Measurements from ENCODE around the gene MARK1. TPM values are rescaled to one million over a fixed set of nuclear protein-coding genes. Genes with fewer than 3 reads are reported as not detected.

MARK1 gene
- total and polyA plus RNA-seq, 2 donors (not counting 1 experiment from before 2014, with no cell fraction given): 0.99 to 1.1 TPM

- no peaks in the 10 kb centered on the region for H3K36me3 ChIP-seq (ENCODE audit: control insufficient read depth, insufficient read depth, low read length)
- no peaks in the 10 kb centered on the region for H3K4me1 ChIP-seq (ENCODE audit: control insufficient read depth, extremely low read depth, insufficient read depth, low read length)
- H3K79me2 ChIP-seq (ENCODE audit: control insufficient read depth, insufficient read depth, low read length): no peaks in the 10 kb centered on the region
- no peak within 1 kb of the TSS for H3K9ac ChIP-seq (ENCODE audit: insufficient read depth, low read length)
- H2AFZ ChIP-seq (ENCODE audit: low read length): peak within 1 kb of the TSS; percentile 70
- H3K27ac ChIP-seq (ENCODE audit: insufficient read depth, low read length): no peak within 1 kb of the TSS
- H3K9me3 ChIP-seq (ENCODE audit: control insufficient read depth, insufficient read depth, low read depth, low read length): no peaks in the 10 kb centered on the region
- H3K4me2 ChIP-seq (ENCODE audit: extremely low read depth, insufficient read depth, low read length): peak within 1 kb of the TSS; percentile 89
- peak within 1 kb of the TSS; percentile 47 to 69 (median 58) for H3K4me3 ChIP-seq (replicated peaks in 1 of 4; ENCODE audit: control extremely low read depth in 1 of 4, insufficient read depth in 1 of 4, low read depth in 3 of 4, low read length in 4 of 4)
- DNase-seq (ENCODE audit: low read depth in 2 of 2): peak; percentile 17 to 47
- no peaks in the 10 kb centered on the region for H4K20me1 ChIP-seq (ENCODE audit: control insufficient read depth, extremely low read depth, insufficient read depth, low read length)
- H3K27me3 ChIP-seq (ENCODE audit: control insufficient read depth, insufficient read depth, low read length): peaks cover 7% of the 10 kb centered on the region
- TF ChIP-seq, protein P1, sequence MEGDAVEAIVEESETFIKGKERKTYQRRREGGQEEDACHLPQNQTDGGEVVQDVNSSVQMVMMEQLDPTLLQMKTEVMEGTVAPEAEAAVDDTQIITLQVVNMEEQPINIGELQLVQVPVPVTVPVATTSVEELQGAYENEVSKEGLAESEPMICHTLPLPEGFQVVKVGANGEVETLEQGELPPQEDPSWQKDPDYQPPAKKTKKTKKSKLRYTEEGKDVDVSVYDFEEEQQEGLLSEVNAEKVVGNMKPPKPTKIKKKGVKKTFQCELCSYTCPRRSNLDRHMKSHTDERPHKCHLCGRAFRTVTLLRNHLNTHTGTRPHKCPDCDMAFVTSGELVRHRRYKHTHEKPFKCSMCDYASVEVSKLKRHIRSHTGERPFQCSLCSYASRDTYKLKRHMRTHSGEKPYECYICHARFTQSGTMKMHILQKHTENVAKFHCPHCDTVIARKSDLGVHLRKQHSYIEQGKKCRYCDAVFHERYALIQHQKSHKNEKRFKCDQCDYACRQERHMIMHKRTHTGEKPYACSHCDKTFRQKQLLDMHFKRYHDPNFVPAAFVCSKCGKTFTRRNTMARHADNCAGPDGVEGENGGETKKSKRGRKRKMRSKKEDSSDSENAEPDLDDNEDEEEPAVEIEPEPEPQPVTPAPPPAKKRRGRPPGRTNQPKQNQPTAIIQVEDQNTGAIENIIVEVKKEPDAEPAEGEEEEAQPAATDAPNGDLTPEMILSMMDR (conservative IDR thresholded peaks at IDR 0.05 in 1 of 2, IDR thresholded peaks at IDR 0.05 in 1 of 2; ENCODE audit: low read depth in 1 of 2, low read length in 2 of 2): peak; percentile 63 to 76
- TF ChIP-seq EZH2 (IDR thresholded peaks at IDR 0.05; ENCODE audit: low read length, missing control alignments): no peak
These were observed 162.5 kb downstream of the MARK1 start, which contains the start of gene C1orf115 for GRCh38 chr1:220690140-220691052. Gene C1orf115, plus strand, starts transcription at chr1:220690363. Its CDS starts 40 bp downstream, at chr1:220690403.

DNA sequence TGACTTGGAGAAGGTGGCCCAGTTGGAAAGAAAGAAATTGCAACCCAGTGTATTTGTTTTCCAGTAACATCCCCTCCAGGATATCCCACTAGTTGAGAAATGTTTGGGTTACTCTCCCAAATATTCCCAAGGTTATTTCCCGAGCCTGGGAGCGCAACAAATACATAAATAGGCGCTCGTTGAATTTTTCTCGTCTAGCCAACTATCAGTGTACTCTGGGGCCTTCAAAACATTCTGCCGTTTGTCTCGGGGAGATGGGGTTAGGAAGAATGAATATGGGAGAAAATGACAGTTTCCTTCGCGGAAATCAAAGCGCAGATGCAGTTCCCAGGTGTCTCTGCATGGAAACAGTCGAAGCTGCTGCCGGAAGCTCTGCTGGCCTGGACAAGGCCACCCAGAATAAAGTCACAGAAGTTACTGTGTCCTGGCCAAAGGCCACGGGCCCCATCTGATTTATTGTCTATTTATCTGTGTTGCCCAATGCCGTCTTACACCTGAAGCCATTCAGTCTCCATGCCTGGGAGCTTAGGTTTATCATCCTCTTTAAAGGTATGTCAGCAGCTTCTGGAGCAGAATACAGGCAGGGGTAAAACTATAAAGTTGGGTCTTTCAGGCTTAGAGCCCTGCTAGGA lies 163.2 kb downstream of the MARK1 start:
- Histone ChIP-seq H3K9ac (ENCODE audit: insufficient read depth, low read length) (no peak overlapping the region), H3K27me3 (ENCODE audit: control insufficient read depth, insufficient read depth, low read length) (peaks cover 8% of the 10 kb centered on the region), H3K79me2 (ENCODE audit: control insufficient read depth, insufficient read depth, low read length) (no peaks in the 10 kb centered on the region), H3K27ac (ENCODE audit: insufficient read depth, low read length) (no peak overlapping the region), H4K20me1 (ENCODE audit: control insufficient read depth, extremely low read depth, insufficient read depth, low read length) (no peaks in the 10 kb centered on the region), H2AFZ (ENCODE audit: low read length) (no peak overlapping the region), H3K36me3 (ENCODE audit: control insufficient read depth, insufficient read depth, low read length) (no peaks in the 10 kb centered on the region), H3K4me2 (ENCODE audit: extremely low read depth, insufficient read depth, low read length) (no peak overlapping the region), H3K4me3 (replicated peaks in 1 of 4; ENCODE audit: control extremely low read depth in 1 of 4, insufficient read depth in 1 of 4, low read depth in 3 of 4, low read length in 4 of 4) (peak overlapping the region in 2 of 4 experiments; percentile 42 to 62), H3K4me1 (ENCODE audit: control insufficient read depth, extremely low read depth, insufficient read depth, low read length) (no peaks in the 10 kb centered on the region), H3K9me3 (ENCODE audit: control insufficient read depth, insufficient read depth, low read depth, low read length) (no peaks in the 10 kb centered on the region)
- TF ChIP-seq, protein P1 (conservative IDR thresholded peaks at IDR 0.05 in 1 of 2, IDR thresholded peaks at IDR 0.05 in 1 of 2; ENCODE audit: low read depth in 1 of 2, low read length in 2 of 2): no peak
- no peak for TF ChIP-seq EZH2 (IDR thresholded peaks at IDR 0.05; ENCODE audit: low read length, missing control alignments)
- DNase-seq (ENCODE audit: low read depth in 2 of 2): no peak
